K562 (cell line): ENCODE results near the gene LAMB4. TPM values are rescaled to one million over a fixed set of nuclear protein-coding genes. Genes with fewer than 3 reads are reported as not detected.
A peak's percentile ranks its signal among the peaks of the same experiment; 100 is the strongest.

Experiments
- ATAC-seq: fragments of 200-7000 bp; cut with Tn5 transposase; 3 replicates; pipeline ENCODE4 v1.9.1; 2020; ENCODE audit warnings: moderate library complexity
- BruUV-seq: library from RNA; stranded (reverse); fragments of 400-500 nt; replicated peaks from 2 replicates; lab custom pipeline; 2021; lab: Mats Ljungman, UMichigan
- CTCF ChIA-PET: fragments of 300-600 bp; formaldehyde crosslinking; extraction: SDS; loops from one replicate; lab custom pipeline; 2021; ENCODE audit warnings: low intra/inter-chr PET ratio; lab: Yijun Ruan, JAX
- POLR2A ChIA-PET: fragments of 300-600, 350-650 bp; sonication (Branson Sonifier 250); formaldehyde crosslinking; extraction: SDS; loops from one replicate; lab custom pipeline; 2021; ENCODE audit warnings: antibody characterized with exemption, inconsistent platforms; lab: Yijun Ruan, JAX
- DNase-seq, 4 experiments: peaks; one replicate each; pipeline versions ENCODE4 v3.0.0 to v3.0.0-alpha.2; 2011 to 2018; ENCODE audit warnings: low spot score in 3 of 4, mixed read lengths in 3 of 4; ENCODE audit errors: extremely low read depth in 1 of 4
- FAIRE-seq: peaks from 2 replicates; lab custom pipeline; 2011; peaks lifted over from hg19 to GRCh38; lab: Jason Lieb, UNC
- H2AFZ ChIP-seq: 2 replicates; pipeline ENCODE4 v1.6.0; 2011; ENCODE audit warnings: low read depth, low read length, control low read depth, inconsistent platforms
- H3K27ac ChIP-seq: fragments of 200-600 bp; 3 replicates; pipeline ENCODE4 v1.8.0; 2011; ENCODE audit warnings: low read depth, mild to moderate bottlenecking, control low read depth, inconsistent platforms, low read length, moderate library complexity, mixed read lengths; ENCODE audit errors: extremely low read depth
- H3K27me3 ChIP-seq, 2 experiments: fragments of 300-600 bp in 1 of 2; 2 replicates in 1 of 2; 3 replicates in 1 of 2; pipeline versions ENCODE4 v1.6.0 to v1.8.0; 2011; ENCODE audit warnings: inconsistent platforms in 2 of 2, low read length in 2 of 2, mild to moderate bottlenecking in 1 of 2, mixed read lengths in 1 of 2, moderate library complexity in 1 of 2; ENCODE audit not compliant: control insufficient read depth in 2 of 2, insufficient read depth in 2 of 2
- H3K36me3 ChIP-seq: fragments of 300-600 bp; 3 replicates; pipeline ENCODE4 v1.8.0; 2011; ENCODE audit warnings: mild to moderate bottlenecking, low read length, inconsistent platforms; ENCODE audit not compliant: control insufficient read depth, insufficient read depth
- H3K4me1 ChIP-seq, 2 experiments: fragments of 200-600 bp in 1 of 2; replicated peaks in 1 of 2; 2 replicates in 1 of 2; 3 replicates in 1 of 2; pipeline versions ENCODE4 v1.5.1 to v1.8.0; 2011; ENCODE audit warnings: inconsistent platforms in 2 of 2, low read length in 2 of 2, mild to moderate bottlenecking in 1 of 2, mixed read lengths in 1 of 2, moderate library complexity in 1 of 2; ENCODE audit not compliant: control insufficient read depth in 2 of 2, insufficient read depth in 2 of 2
- H3K4me2 ChIP-seq: 2 replicates; pipeline ENCODE4 v1.6.1; 2011; ENCODE audit warnings: low read length, control low read depth, inconsistent platforms, mixed read lengths; ENCODE audit not compliant: insufficient read depth
- H3K4me3 ChIP-seq: fragments of 200-600 bp; sonication (generic), shearing (Covaris generic); 2 replicates; pipeline ENCODE4 v1.5.1; 2016; ENCODE audit warnings: control low read depth, inconsistent platforms
- H3K79me2 ChIP-seq: fragments of 200-600 bp; 3 replicates; pipeline ENCODE4 v1.8.0; 2011; ENCODE audit warnings: low read length, inconsistent platforms; ENCODE audit not compliant: control insufficient read depth, insufficient read depth
- H3K9ac ChIP-seq, 2 experiments: 2 replicates each; pipeline versions ENCODE4 v1.6.0 to v1.6.1; 2011; ENCODE audit warnings: low read depth in 2 of 2, low read length in 2 of 2, control low read depth in 1 of 2, inconsistent platforms in 1 of 2, mild to moderate bottlenecking in 1 of 2, mixed read lengths in 1 of 2; ENCODE audit not compliant: insufficient read depth in 1 of 2
- H3K9me1 ChIP-seq: one replicate; pipeline ENCODE4 v1.6.0; 2011; ENCODE audit warnings: inconsistent platforms, mild to moderate bottlenecking, low read length, moderate library complexity; ENCODE audit not compliant: control insufficient read depth, insufficient read depth
- H3K9me3 ChIP-seq: replicated peaks from 2 replicates; pipeline ENCODE4 v1.5.1; 2011; ENCODE audit warnings: low read depth, low read length, inconsistent platforms; ENCODE audit not compliant: control insufficient read depth, insufficient read depth
- H4K20me1 ChIP-seq: replicated peaks from 2 replicates; pipeline ENCODE4 v1.6.1; 2011; ENCODE audit warnings: low read length, inconsistent platforms, mixed read lengths; ENCODE audit not compliant: control insufficient read depth, insufficient read depth
- ARNT ChIP-seq, 2 experiments: fragments of 450-650 bp; IDR thresholded peaks; 2 replicates each; pipeline ENCODE4 v1.6.1; 2016; ENCODE audit warnings: mild to moderate bottlenecking in 1 of 2
- BMI1 ChIP-seq: fragments of 150-350 bp; IDR thresholded peaks from 2 replicates; pipeline ENCODE4 v1.6.1; 2014; ENCODE audit warnings: low read length
- CBFA2T2 ChIP-seq: fragments of 450-650 bp; conservative IDR thresholded peaks from 2 replicates; pipeline ENCODE4 v1.6.1; 2017; ENCODE audit warnings: mild to moderate bottlenecking
- CREM ChIP-seq: IDR thresholded peaks from 2 replicates; pipeline ENCODE4 v1.6.1; 2014; ENCODE audit warnings: antibody characterized with exemption, low read depth
- DPF2 ChIP-seq: fragments of 450-650 bp; IDR thresholded peaks from 2 replicates; pipeline ENCODE4 v1.6.1; 2016
- EGR1 ChIP-seq: fragments of 450-650 bp; conservative IDR thresholded peaks from 2 replicates; pipeline ENCODE4 v1.6.1; 2017; ENCODE audit warnings: mild to moderate bottlenecking
- EP300 ChIP-seq: IDR thresholded peaks from 2 replicates; pipeline ENCODE4 v1.6.1; 2012; ENCODE audit warnings: low read length, improper control_type of control experiment
- ETV1 ChIP-seq: fragments of 450-650 bp; conservative IDR thresholded peaks from 2 replicates; pipeline ENCODE4 v1.6.1; 2016; ENCODE audit warnings: missing genetic modification characterization, control low read depth, low read depth, missing compliant biosample characterization
- HMBOX1 ChIP-seq: sonication (generic); IDR thresholded peaks from 2 replicates; pipeline ENCODE4 v1.6.1; 2016
- HNRNPL ChIP-seq: fragments of 200-400 bp; formaldehyde crosslinking; IDR thresholded peaks from 2 replicates; pipeline ENCODE4 v1.6.1; 2017; ENCODE audit warnings: low read depth, mild to moderate bottlenecking, low read length
- KDM1A ChIP-seq, 2 experiments: fragments of 450-650 bp; IDR thresholded peaks; 2 replicates each; pipeline ENCODE4 v1.6.1; 2016; ENCODE audit warnings: mild to moderate bottlenecking in 2 of 2
- NFE2 ChIP-seq: IDR thresholded peaks from 2 replicates; pipeline ENCODE4 v1.6.1; 2014; ENCODE audit warnings: antibody characterized with exemption, low read depth
- NFIC ChIP-seq: fragments of 450-650 bp; IDR thresholded peaks from 2 replicates; pipeline ENCODE4 v1.6.1; 2017; ENCODE audit warnings: mild to moderate bottlenecking, inconsistent platforms
- PBX2 ChIP-seq, 2 experiments: IDR thresholded peaks in 1 of 2; conservative IDR thresholded peaks in 1 of 2; 2 replicates each; pipeline ENCODE4 v1.6.1; 2016; ENCODE audit warnings: low read depth in 2 of 2, mild to moderate bottlenecking in 1 of 2, missing compliant biosample characterization in 1 of 2, missing genetic modification characterization in 1 of 2, moderate library complexity in 1 of 2
- TEAD4 ChIP-seq, 2 experiments: sonication (generic) in 1 of 2; formaldehyde crosslinking in 1 of 2; IDR thresholded peaks; 2 replicates each; pipeline versions ENCODE4 v1.6.1 to v1.8.0; 2012 to 2022; ENCODE audit warnings: borderline replicate concordance in 1 of 2, inconsistent platforms in 1 of 2, low read length in 1 of 2, mild to moderate bottlenecking in 1 of 2, missing genetic modification reagents in 1 of 2
- YY1 ChIP-seq, 3 experiments: IDR thresholded peaks; 2 replicates each; pipeline ENCODE4 v1.6.1; 2011; ENCODE audit warnings: low read length in 2 of 3, mild to moderate bottlenecking in 2 of 3, moderate library complexity in 2 of 3, borderline replicate concordance in 1 of 3, control low read depth in 1 of 3, low read depth in 1 of 3; ENCODE audit not compliant: insufficient read depth in 3 of 3, insufficient replicate concordance in 2 of 3, control insufficient read depth in 1 of 3, insufficient read length in 1 of 3; ENCODE audit errors: extremely low read depth in 1 of 3
- ZKSCAN1 ChIP-seq: fragments of 150-350 bp; IDR thresholded peaks from 2 replicates; pipeline ENCODE4 v1.6.1; 2016; ENCODE audit warnings: low read depth, low read length
- ZNF143 ChIP-seq: sonication (generic); formaldehyde crosslinking; IDR thresholded peaks from 2 replicates; pipeline ENCODE4 v1.9.0; 2022; ENCODE audit warnings: mild to moderate bottlenecking, missing genetic modification reagents
- WGBS: fragments of 100-300 bp; shearing (Covaris generic); methylation state at CpG from one replicate; pipeline ENCODE4 v1.1.6; 2016; ENCODE audit warnings: low coverage, mixed read lengths; ENCODE audit not compliant: insufficient coverage; ENCODE audit errors: missing lambda C conversion rate; 5-methylcytosine and 5-hydroxymethylcytosine counted together
- in situ Hi-C: fragments of 300-500 bp; cut with MboI; formaldehyde crosslinking; loops from 4 replicates; pipeline ENCODE4 v1.15.0; 2018; ENCODE audit warnings: inconsistent platforms, mixed read lengths
- intact Hi-C: fragments of 100-400 bp; cut with micrococcal nuclease; formaldehyde crosslinking; loops from 2 replicates; pipeline ENCODE4 v1.14.2; 2022
- polyA plus RNA-seq, 8 experiments: library from polyadenylated mRNA; depleted of rRNA in 4 of 8; stranded (reverse) in 5 of 8; unstranded in 3 of 8; fragments of >200 nt; fragmentation: Nextera tagmentation in 2 of 8; fragmentation: Illumina TruSeq in 1 of 8; extraction: Ambion mirVana in 2 of 8; extraction: Trizol in 1 of 8; gene quantifications; 2 replicates each; pipeline versions ENCODE4 v1.2.1 to v1.2.3, GENCODE V29; 2011 to 2014; ENCODE audit warnings: inconsistent platforms in 1 of 8, missing spikeins in 1 of 8
- total RNA-seq, 7 experiments: library from RNA; depleted of rRNA in 6 of 7; stranded (reverse); fragments of >200 nt in 6 of 7; fragmentation: Illumina TruSeq in 2 of 7; extraction: Trizol in 2 of 7; gene quantifications; 2 replicates each; pipeline versions ENCODE4 v1.2.1 to v1.2.3, GENCODE V29; 2011 to 2021; ENCODE audit warnings: low replicate concordance in 1 of 7

Gene LAMB4
- total and polyA plus RNA-seq, 9 of the 15 experiments (the other 6 are each of a cell fraction or from before 2014, with no cell fraction given) = 0.06 to 0.13 (median 0.07) TPM; not detected in 6

GRCh38 chr7:107995184-107996071 lies 134.7 kb downstream of the LAMB4 start:
- no peaks in the 10 kb centered on the region for H3K27me3 ChIP-seq
- TF ChIP-seq PBX2 (CRISPR knock-in tag; IDR thresholded peaks at IDR 0.05; ENCODE audit: low read depth) (no peak), PBX2 (tag; conservative IDR thresholded peaks at IDR 0.05; ENCODE audit: low read depth) (0 out of 2 replicates have a peak, but pooled peaks have one; percentile 26), DPF2 (peak; percentile 23; the same call in 1 of the 2 replicates), BMI1 (no peak), TEAD4 (IDR thresholded peaks at IDR 0.05; ENCODE audit: low read length) (peak; percentile 5; the same call in 1 of the 2 replicates), TEAD4 (CRISPR knock-in tag; IDR thresholded peaks at IDR 0.05; ENCODE audit: borderline replicate concordance) (no peak), EGR1 (peak; percentile 90), CREM (no peak), ZNF143 (CRISPR knock-in tag) (no peak), NFE2 (0 out of 2 replicates have a peak, but pooled peaks have one; percentile 19), HMBOX1 (peak; percentile 25; the same call in 1 of the 2 replicates), EP300 (0 out of 2 replicates have a peak, but pooled peaks have one; percentile 1), NFIC (peak; percentile 97), HNRNPL (no peak), ARNT (IDR thresholded peaks at IDR 0.05) (no peak), ZKSCAN1 (peak; percentile 92), KDM1A (IDR thresholded peaks at IDR 0.05) (peak; percentile 25 to 55; a peak in 1 of 4 replicates), ETV1 (tag) (0 out of 2 replicates have a peak, but pooled peaks have one; percentile 38), CBFA2T2 (0 out of 2 replicates have a peak, but pooled peaks have one; percentile 6), YY1 (IDR thresholded peaks at IDR 0.05; ENCODE audit: borderline replicate concordance in 1 of 3, control insufficient read depth in 1 of 3, extremely low read depth in 1 of 3, insufficient read depth in 3 of 3, insufficient read length in 1 of 3, insufficient replicate concordance in 2 of 3, low read depth in 1 of 3, low read length in 2 of 3) (peak in 1 of 3 experiments; percentile 7)

More at GRCh38 chr7:107995184-107996071, 134.7 kb downstream of the LAMB4 start:
- FAIRE-seq (peak; percentile 75), ATAC-seq (peak; percentile 59), DNase-seq (peak; percentile 37 to 48 (median 44))
- POLR2A ChIA-PET = interaction anchor here (1.1 to 2.1 kb wide), 3 partner anchors 10 to 17 kb away, joined by 3 to 8 read pairs (median 5); no protein-coding TSS in a partner anchor
- Histone ChIP-seq H3K9ac (no peak overlapping the region), H3K9me3 (no peaks in the 10 kb centered on the region), H3K36me3 (peaks cover 4% of the 10 kb centered on the region; the same call in 1 of the 3 replicates), H3K4me1 (peaks cover 0 to 37% of the 10 kb centered on the region in 2 experiments; a peak in 4 of 5 replicates), H3K4me3 (no peak overlapping the region), H3K79me2 (no peaks in the 10 kb centered on the region), H3K4me2 (no peak overlapping the region), H3K9me1 (no peaks in the 10 kb centered on the region), H4K20me1 (no peaks in the 10 kb centered on the region), H2AFZ (no peak overlapping the region), H3K27ac (no peak overlapping the region)
- intact Hi-C loops = no loop called here
- CTCF ChIA-PET = no interaction called here
- in situ Hi-C loops = no loop called here
- WGBS = 20% methylated on average over 6 of the region's 6 CpGs
- no TSS peak for BruUV-seq
